GM18517 (cell line): Measurements from ENCODE around the gene NARF.
"Not testable (repeated sequence)": the region's sequence is repeated elsewhere in the genome, so short reads cannot be mapped to it uniquely, and the experiment has no call there.

Experiments used
- ATAC-seq: cut with Tn5 transposase; IDR thresholded peaks from one replicate; pipeline ENCODE4 v1.9.1; 2021; ENCODE audit warnings: mild to moderate bottlenecking, moderate library complexity; ENCODE audit not compliant: unreplicated experiment

NARF gene

GRCh38 chr17:82496529-82497434 lies 38.2 kb downstream of the NARF start:
- ATAC-seq, result peak; percentile 46

GRCh38 chr17:82497483-82498405 lies 39.2 kb downstream of the NARF start:
- ATAC-seq, result no peak

GRCh38 chr17:82502207-82502606 lies 43.7 kb downstream of the NARF start:
- ATAC-seq, result no peak

- ATAC-seq, result no peak
Observed at GRCh38 chr17:82503094-82503727, 44.7 kb downstream of the NARF start.

- ATAC-seq, result no peak
Observed at GRCh38 chr17:82503728-82504308, 45.3 kb downstream of the NARF start.

GRCh38 chr17:82505296-82505695 lies 46.8 kb downstream of the NARF start:
- ATAC-seq, result no peak

GRCh38 chr17:82506402-82506801 lies 47.9 kb downstream of the NARF start:
- peak; percentile 94 for ATAC-seq

GRCh38 chr17:82507631-82508175 lies 49.2 kb downstream of the NARF start:
- ATAC-seq, result no peak

- not testable (repeated sequence) for ATAC-seq
Observed at GRCh38 chr17:82511642-82512041, 53.1 kb downstream of the NARF start.

- ATAC-seq, result not testable (repeated sequence)
Observed at GRCh38 chr17:82513864-82514263, 55.3 kb downstream of the NARF start.

GRCh38 chr17:82517230-82517865 lies 58.8 kb downstream of the NARF start:
- ATAC-seq, result no peak

GRCh38 chr17:82518826-82519810 lies 60.6 kb downstream of the NARF start, which contains the start of gene FOXK2:
TSS of gene FOXK2 (plus strand) at chr17:82519732. CDS start at chr17:82519889, 157 bp downstream.
- peak; percentile 81 for ATAC-seq

GRCh38 chr17:82519971-82520903 lies 61.7 kb downstream of the NARF start:
- ATAC-seq, result no peak

GRCh38 chr17:82524540-82524939 lies 66.0 kb downstream of the NARF start:
- ATAC-seq, result no peak

- ATAC-seq, result no peak
Observed at GRCh38 chr17:82525712-82526111, 67.2 kb downstream of the NARF start.

GRCh38 chr17:82527898-82528297 lies 69.4 kb downstream of the NARF start:
- no peak for ATAC-seq

GRCh38 chr17:82528484-82529265 lies 70.1 kb downstream of the NARF start:
- no peak for ATAC-seq
